Stimulated activated CD4-positive, alpha-beta T cell treated with anti-CD3 and anti-CD28 coated beads, TNF-alpha, amount 100 ng/mL, for 1 hour (primary cell): ENCODE measurements around the gene ERGIC2.
"Not testable (repeated sequence)": the region's sequence is repeated elsewhere in the genome, so short reads cannot be mapped to it uniquely, and the experiment has no call there.

ENCODE experiments used
- DNase-seq, 3 donors: peaks; one replicate each; pipeline ENCODE4 v3.0.0-alpha.2; 2020; ENCODE audit warnings: low read depth in 3 of 3, low spot score in 1 of 3

Gene ERGIC2

GRCh38 chr12:29380536-29381523 is at the start of gene ERGIC2:
Gene ERGIC2, minus strand, starts transcription at chr12:29381172. Its CDS starts 9,539 bp downstream, at chr12:29371633.
- DNase-seq, result peak; percentile 67 to 86 (median 81)

GRCh38 chr12:29430716-29431044 is 49.7 kb upstream of the ERGIC2 start:
- no peak for DNase-seq

- DNase-seq, result no peak
These were observed 49.2 kb upstream of the ERGIC2 start for GRCh38 chr12:29429999-29430715.

GRCh38 chr12:29428633-29429032 is 47.7 kb upstream of the ERGIC2 start:
- no peak for DNase-seq

- no peak for DNase-seq
These were observed 47.0 kb upstream of the ERGIC2 start for GRCh38 chr12:29427964-29428363.

GRCh38 chr12:29426498-29426897 is 45.5 kb upstream of the ERGIC2 start:
- DNase-seq, result no peak

GRCh38 chr12:29425722-29426121 is 44.8 kb upstream of the ERGIC2 start:
- no peak for DNase-seq

- DNase-seq, result no peak
These were observed 35.8 kb upstream of the ERGIC2 start for GRCh38 chr12:29416748-29417147.

- no peak for DNase-seq
These were observed 34.1 kb upstream of the ERGIC2 start for GRCh38 chr12:29415111-29415510.

GRCh38 chr12:29414368-29414767 is 33.4 kb upstream of the ERGIC2 start:
- no peak for DNase-seq

GRCh38 chr12:29405561-29405960 is 24.6 kb upstream of the ERGIC2 start:
- DNase-seq, result no peak

- no peak for DNase-seq
These were observed 23.0 kb upstream of the ERGIC2 start for GRCh38 chr12:29403991-29404390.

GRCh38 chr12:29402437-29402836 is 21.5 kb upstream of the ERGIC2 start:
- no peak for DNase-seq

GRCh38 chr12:29398495-29398894 is 17.5 kb upstream of the ERGIC2 start:
- no peak for DNase-seq

GRCh38 chr12:29396774-29397173 is 15.8 kb upstream of the ERGIC2 start:
- no peak for DNase-seq

- no peak for DNase-seq
These were observed 14.4 kb upstream of the ERGIC2 start for GRCh38 chr12:29395356-29395755.

- peak in 1 of 3 donors; percentile 17 for DNase-seq
These were observed 9.4 kb upstream of the ERGIC2 start for GRCh38 chr12:29390419-29390818.

- DNase-seq, result no peak
These were observed 8.4 kb upstream of the ERGIC2 start for GRCh38 chr12:29389295-29389919.

GRCh38 chr12:29386084-29386680 is 5.2 kb upstream of the ERGIC2 start:
- DNase-seq, result not testable (repeated sequence)

GRCh38 chr12:29385194-29385593 is 4.2 kb upstream of the ERGIC2 start:
- DNase-seq, result not testable (repeated sequence)

- no peak for DNase-seq
These were observed 1.3 kb upstream of the ERGIC2 start for GRCh38 chr12:29382251-29382650.
